ENCODE results near the gene KLK6. TPM values are rescaled to one million over a fixed set of nuclear protein-coding genes. Genes with fewer than 3 reads are reported as not detected.
A peak's percentile ranks its signal among the peaks of the same experiment; 100 is the strongest.

The KLK6 gene
- total and polyA plus RNA-seq, 2 experiments from 2014 or later = not detected

GRCh38 chr19:50912102-50912599, 57.2 kb downstream of the KLK6 start:
- Histone ChIP-seq H3K4me3 (no peak overlapping the region), H4K20me1 (ENCODE audit: insufficient read depth) (no peaks in the 10 kb centered on the region), H2AFZ (no peak overlapping the region), H3K79me2 (ENCODE audit: insufficient read depth) (no peaks in the 10 kb centered on the region), H3K36me3 (ENCODE audit: low read depth) (no peaks in the 10 kb centered on the region), H3K9me2 (ENCODE audit: insufficient read depth) (no peaks in the 10 kb centered on the region), H3K4me2 (ENCODE audit: unreplicated experiment) (no peak overlapping the region), H3F3A (ENCODE audit: insufficient read depth) (no peaks in the 10 kb centered on the region), H3K27ac (no peak overlapping the region), H3K4me1 (ENCODE audit: insufficient read depth) (no peaks in the 10 kb centered on the region), H3K9me3 (ENCODE audit: low read depth) (no peaks in the 10 kb centered on the region), H3K9ac (no peak overlapping the region), H3K27me3 (replicated peaks; ENCODE audit: insufficient read depth) (peaks cover 61% of the 10 kb centered on the region)
- no peak for DNase-seq
- WGBS, 2 experiments (ENCODE audit: low coverage in 1 of 2, low lambda C conversion rate in 2 of 2, missing lambda C conversion rate in 2 of 2) = 28 to 33% methylated on average over 10 to 21 of the region's 21 CpGs
- in situ Hi-C loops (cut with MboI) = loop anchor here (25.0 kb wide), 1 partner anchor 550 kb away; the partner anchor contains the start of gene NAPSA
- TF ChIP-seq EZH2phosphoT487 (IDR thresholded peaks at IDR 0.05; ENCODE audit: insufficient read depth, low read depth) = no peak
- no peak for TF ChIP-seq EZH2 (IDR thresholded peaks at IDR 0.05; ENCODE audit: insufficient read depth, poor library complexity, severe bottlenecking)

- H3K9me3 ChIP-seq (ENCODE audit: low read depth) = no peaks in the 10 kb centered on the region
- no peak within 1 kb of the TSS for H2AFZ ChIP-seq
- H3K9me2 ChIP-seq (ENCODE audit: insufficient read depth) = no peaks in the 10 kb centered on the region
- no peaks in the 10 kb centered on the region for H4K20me1 ChIP-seq (ENCODE audit: insufficient read depth)
- TF ChIP-seq EZH2 (IDR thresholded peaks at IDR 0.05; ENCODE audit: insufficient read depth, poor library complexity, severe bottlenecking) (no peak), EZH2phosphoT487 (IDR thresholded peaks at IDR 0.05; ENCODE audit: insufficient read depth, low read depth) (no peak)
- H3K4me1 ChIP-seq (ENCODE audit: insufficient read depth) = no peaks in the 10 kb centered on the region
- 40 to 41% methylated on average over 9 of the region's 9 CpGs for WGBS, 2 experiments (ENCODE audit: low coverage in 1 of 2, low lambda C conversion rate in 2 of 2, missing lambda C conversion rate in 2 of 2)
- H3K9ac ChIP-seq = no peak within 1 kb of the TSS
- peaks cover 62% of the 10 kb centered on the region for H3K27me3 ChIP-seq (replicated peaks; ENCODE audit: insufficient read depth)
- no peak within 1 kb of the TSS for H3K4me3 ChIP-seq
- no peaks in the 10 kb centered on the region for H3K36me3 ChIP-seq (ENCODE audit: low read depth)
- DNase-seq = no peak
- H3F3A ChIP-seq (ENCODE audit: insufficient read depth) = no peaks in the 10 kb centered on the region
- in situ Hi-C loops (cut with MboI) = loop anchor here (25.0 kb wide), 1 partner anchor 549 kb away; the partner anchor contains the start of gene NAPSA
- no peak within 1 kb of the TSS for H3K4me2 ChIP-seq (ENCODE audit: unreplicated experiment)
- H3K27ac ChIP-seq = no peak within 1 kb of the TSS
- H3K79me2 ChIP-seq (ENCODE audit: insufficient read depth) = no peaks in the 10 kb centered on the region
Observed at GRCh38 chr19:50911206-50912101, 57.9 kb downstream of the KLK6 start, which contains the start of gene KLK4. TSS of gene KLK4 (minus strand) at chr19:50911395. CDS start at chr19:50910738, 657 bp downstream.

DNA sequence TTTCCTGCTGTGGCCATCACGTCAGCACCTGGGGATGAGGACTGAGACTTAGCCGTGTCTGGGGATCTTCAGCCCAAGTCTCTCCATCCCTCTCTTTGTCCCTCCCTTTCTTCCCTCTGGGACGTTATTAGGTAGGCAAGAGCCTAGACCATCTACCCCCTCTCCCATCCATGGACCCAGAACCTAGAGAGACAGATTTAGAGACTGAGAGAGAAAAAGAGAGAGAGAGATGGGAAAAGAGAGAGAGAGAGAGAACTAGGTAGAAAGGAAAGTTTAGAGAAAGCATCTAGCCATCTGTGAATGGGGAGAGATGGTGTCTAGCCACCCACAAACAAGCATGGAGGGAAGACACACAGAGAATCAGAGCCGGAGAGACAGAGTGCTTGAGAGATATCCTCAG, 58.7 kb downstream of the KLK6 start:
- Histone ChIP-seq H3K4me1 (ENCODE audit: insufficient read depth) (no peaks in the 10 kb centered on the region), H3K4me3 (no peak overlapping the region), H3K79me2 (ENCODE audit: insufficient read depth) (no peaks in the 10 kb centered on the region), H3K4me2 (ENCODE audit: unreplicated experiment) (no peak overlapping the region), H2AFZ (no peak overlapping the region), H3K9ac (no peak overlapping the region), H3K27me3 (replicated peaks; ENCODE audit: insufficient read depth) (peaks cover 58% of the 10 kb centered on the region), H3K9me3 (ENCODE audit: low read depth) (no peaks in the 10 kb centered on the region), H3K27ac (no peak overlapping the region), H3K36me3 (ENCODE audit: low read depth) (no peaks in the 10 kb centered on the region), H3K9me2 (ENCODE audit: insufficient read depth) (no peaks in the 10 kb centered on the region), H4K20me1 (ENCODE audit: insufficient read depth) (no peaks in the 10 kb centered on the region), H3F3A (ENCODE audit: insufficient read depth) (no peaks in the 10 kb centered on the region)
- 36 to 38% methylated on average over 4 of the region's 4 CpGs for WGBS, 2 experiments (ENCODE audit: low coverage in 1 of 2, low lambda C conversion rate in 2 of 2, missing lambda C conversion rate in 2 of 2)
- DNase-seq = no peak
- TF ChIP-seq EZH2 (IDR thresholded peaks at IDR 0.05; ENCODE audit: insufficient read depth, poor library complexity, severe bottlenecking) (no peak), EZH2phosphoT487 (IDR thresholded peaks at IDR 0.05; ENCODE audit: insufficient read depth, low read depth) (no peak)
- in situ Hi-C loops (cut with MboI) = loop anchor here (25.0 kb wide), 1 partner anchor 548 kb away; the partner anchor contains the start of gene NAPSA

GRCh38 chr19:50909240-50910070, 59.9 kb downstream of the KLK6 start:
- H3K27ac ChIP-seq = no peak overlapping the region
- peak; percentile 58 for DNase-seq
- H3K36me3 ChIP-seq (ENCODE audit: low read depth) = no peaks in the 10 kb centered on the region
- in situ Hi-C loops (cut with MboI) = loop anchor here (25.0 kb wide), 1 partner anchor 547 kb away; the partner anchor contains the start of gene NAPSA
- no peaks in the 10 kb centered on the region for H3F3A ChIP-seq (ENCODE audit: insufficient read depth)
- no peak overlapping the region for H2AFZ ChIP-seq
- WGBS, 2 experiments (ENCODE audit: low coverage in 1 of 2, low lambda C conversion rate in 2 of 2, missing lambda C conversion rate in 2 of 2) = 8 to 13% methylated on average over 28 to 36 of the region's 36 CpGs
- H3K4me2 ChIP-seq (ENCODE audit: unreplicated experiment) = no peak overlapping the region
- H4K20me1 ChIP-seq (ENCODE audit: insufficient read depth) = no peaks in the 10 kb centered on the region
- H3K27me3 ChIP-seq (replicated peaks; ENCODE audit: insufficient read depth) = peaks cover 47% of the 10 kb centered on the region
- no peaks in the 10 kb centered on the region for H3K79me2 ChIP-seq (ENCODE audit: insufficient read depth)
- H3K4me1 ChIP-seq (ENCODE audit: insufficient read depth) = no peaks in the 10 kb centered on the region
- no peak overlapping the region for H3K9ac ChIP-seq
- H3K9me2 ChIP-seq (ENCODE audit: insufficient read depth) = no peaks in the 10 kb centered on the region
- no peak for TF ChIP-seq EZH2 (IDR thresholded peaks at IDR 0.05; ENCODE audit: insufficient read depth, poor library complexity, severe bottlenecking)
- TF ChIP-seq EZH2phosphoT487 (IDR thresholded peaks at IDR 0.05; ENCODE audit: insufficient read depth, low read depth) = no peak
- H3K9me3 ChIP-seq (ENCODE audit: low read depth) = no peaks in the 10 kb centered on the region
- H3K4me3 ChIP-seq = no peak overlapping the region

Other genes starting within 250 kb of the KLK6 start
- 2.7 and 7.1 TPM in 2 replicates for gene SHANK1, start 249.8 kb downstream of the KLK6 start, total RNA-seq (2014; rRNA removed; shearing (Covaris generic))
- gene SHANK1, start 249.8 kb downstream of the KLK6 start, polyA plus RNA-seq (2016; fragmentation: Nextera tagmentation; extraction: Ambion mirVana) = 0.58 and 0.62 TPM in 2 replicates
- gene CLEC11A, start 246.2 kb downstream of the KLK6 start, total RNA-seq (2014; rRNA removed; shearing (Covaris generic)) = 145 and 164 TPM in 2 replicates
- gene CLEC11A, start 246.2 kb downstream of the KLK6 start, polyA plus RNA-seq (2016; fragmentation: Nextera tagmentation; extraction: Ambion mirVana) = 122 and 127 TPM in 2 replicates
- gene GPR32, start 199.1 kb downstream of the KLK6 start, total RNA-seq (2014; rRNA removed; shearing (Covaris generic)) = not detected in 2 replicates
- gene GPR32, start 199.1 kb downstream of the KLK6 start, polyA plus RNA-seq (2016; fragmentation: Nextera tagmentation; extraction: Ambion mirVana) = not detected in 2 replicates
- not detected in 2 replicates for gene ACP4, start 179.2 kb downstream of the KLK6 start, total RNA-seq (2014; rRNA removed; shearing (Covaris generic))
- not detected in 2 replicates for gene ACP4, start 179.2 kb downstream of the KLK6 start, polyA plus RNA-seq (2016; fragmentation: Nextera tagmentation; extraction: Ambion mirVana)
- gene KLK1, start 145.8 kb downstream of the KLK6 start, total RNA-seq (2014; rRNA removed; shearing (Covaris generic)) = not detected in 2 replicates
- gene KLK1, start 145.8 kb downstream of the KLK6 start, polyA plus RNA-seq (2016; fragmentation: Nextera tagmentation; extraction: Ambion mirVana) = not detected in 2 replicates
- not detected in 2 replicates for gene KLK15, start 136.0 kb downstream of the KLK6 start, total RNA-seq (2014; rRNA removed; shearing (Covaris generic))
- gene KLK15, start 136.0 kb downstream of the KLK6 start, polyA plus RNA-seq (2016; fragmentation: Nextera tagmentation; extraction: Ambion mirVana) = not detected in 2 replicates
- gene KLK3, start 114.7 kb downstream of the KLK6 start, total RNA-seq (2014; rRNA removed; shearing (Covaris generic)) = not detected in 2 replicates
- not detected in 2 replicates for gene KLK3, start 114.7 kb downstream of the KLK6 start, polyA plus RNA-seq (2016; fragmentation: Nextera tagmentation; extraction: Ambion mirVana)
- not detected in 2 replicates for gene KLK2, start 96.2 kb downstream of the KLK6 start, total RNA-seq (2014; rRNA removed; shearing (Covaris generic))
- gene KLK2, start 96.2 kb downstream of the KLK6 start, polyA plus RNA-seq (2016; fragmentation: Nextera tagmentation; extraction: Ambion mirVana) = not detected in 2 replicates
- gene KLK4, start 58.2 kb downstream of the KLK6 start, total RNA-seq (2014; rRNA removed; shearing (Covaris generic)) = not detected in 2 replicates
- not detected in 2 replicates for gene KLK4, start 58.2 kb downstream of the KLK6 start, polyA plus RNA-seq (2016; fragmentation: Nextera tagmentation; extraction: Ambion mirVana)
- gene KLK5, start 16.6 kb downstream of the KLK6 start, total RNA-seq (2014; rRNA removed; shearing (Covaris generic)) = not detected in 2 replicates
- 0.23 TPM in 1 of 2 replicates, not detected in the other for gene KLK5, start 16.6 kb downstream of the KLK6 start, polyA plus RNA-seq (2016; fragmentation: Nextera tagmentation; extraction: Ambion mirVana)
- not detected in 2 replicates for gene KLK7, start 14.3 kb upstream of the KLK6 start, total RNA-seq (2014; rRNA removed; shearing (Covaris generic))
- not detected in 2 replicates for gene KLK7, start 14.3 kb upstream of the KLK6 start, polyA plus RNA-seq (2016; fragmentation: Nextera tagmentation; extraction: Ambion mirVana)
- not detected in 2 replicates for gene KLK8, start 32.0 kb upstream of the KLK6 start, total RNA-seq (2014; rRNA removed; shearing (Covaris generic))
- gene KLK8, start 32.0 kb upstream of the KLK6 start, polyA plus RNA-seq (2016; fragmentation: Nextera tagmentation; extraction: Ambion mirVana) = not detected in 2 replicates
- not detected in 2 replicates for gene KLK10, start 50.1 kb upstream of the KLK6 start, total RNA-seq (2014; rRNA removed; shearing (Covaris generic))
- not detected in 2 replicates for gene KLK10, start 50.1 kb upstream of the KLK6 start, polyA plus RNA-seq (2016; fragmentation: Nextera tagmentation; extraction: Ambion mirVana)
- gene KLK11, start 57.0 kb upstream of the KLK6 start, total RNA-seq (2014; rRNA removed; shearing (Covaris generic)) = not detected in 2 replicates
- gene KLK11, start 57.0 kb upstream of the KLK6 start, polyA plus RNA-seq (2016; fragmentation: Nextera tagmentation; extraction: Ambion mirVana) = not detected in 2 replicates
- gene KLK12, start 65.4 kb upstream of the KLK6 start, total RNA-seq (2014; rRNA removed; shearing (Covaris generic)) = not detected in 2 replicates
- gene KLK12, start 65.4 kb upstream of the KLK6 start, polyA plus RNA-seq (2016; fragmentation: Nextera tagmentation; extraction: Ambion mirVana) = not detected in 2 replicates
- gene KLK13, start 95.5 kb upstream of the KLK6 start, total RNA-seq (2014; rRNA removed; shearing (Covaris generic)) = not detected in 2 replicates
- 0.25 TPM in 1 of 2 replicates, not detected in the other for gene KLK13, start 95.5 kb upstream of the KLK6 start, polyA plus RNA-seq (2016; fragmentation: Nextera tagmentation; extraction: Ambion mirVana)
- gene KLK14, start 113.3 kb upstream of the KLK6 start, total RNA-seq (2014; rRNA removed; shearing (Covaris generic)) = not detected in 2 replicates
- gene KLK14, start 113.3 kb upstream of the KLK6 start, polyA plus RNA-seq (2016; fragmentation: Nextera tagmentation; extraction: Ambion mirVana) = not detected in 2 replicates
- 9.0 and 11.3 TPM in 2 replicates for gene CTU1, start 138.8 kb upstream of the KLK6 start, total RNA-seq (2014; rRNA removed; shearing (Covaris generic))
- 4.2 and 4.4 TPM in 2 replicates for gene CTU1, start 138.8 kb upstream of the KLK6 start, polyA plus RNA-seq (2016; fragmentation: Nextera tagmentation; extraction: Ambion mirVana)
- gene SIGLEC9, start 155.3 kb upstream of the KLK6 start, total RNA-seq (2014; rRNA removed; shearing (Covaris generic)) = not detected in 2 replicates
- not detected in 2 replicates for gene SIGLEC9, start 155.3 kb upstream of the KLK6 start, polyA plus RNA-seq (2016; fragmentation: Nextera tagmentation; extraction: Ambion mirVana)
- gene SIGLEC7, start 172.7 kb upstream of the KLK6 start, total RNA-seq (2014; rRNA removed; shearing (Covaris generic)) = not detected in 2 replicates
- not detected in 2 replicates for gene SIGLEC7, start 172.7 kb upstream of the KLK6 start, polyA plus RNA-seq (2016; fragmentation: Nextera tagmentation; extraction: Ambion mirVana)